Left ventricle myocardium inferior (tissue), 1 donor: ENCODE results near the gene PIK3R1. TPM values are rescaled to one million over a fixed set of nuclear protein-coding genes. Genes with fewer than 3 reads are reported as not detected.

Source experiments
- DNase-seq: peaks from one replicate; pipeline ENCODE4 v3.0.0-alpha.2; 2020
- H3K27ac ChIP-seq: fragments of 200-600 bp; replicated peaks from 2 replicates; pipeline ENCODE4 v1.8.0; 2021
- H3K27me3 ChIP-seq: fragments of 200-600 bp; 2 replicates; pipeline ENCODE4 v1.8.0; 2021; ENCODE audit warnings: low read depth
- H3K36me3 ChIP-seq: fragments of 200-600 bp; 2 replicates; pipeline ENCODE4 v1.8.0; 2021
- H3K4me1 ChIP-seq: fragments of 200-600 bp; 2 replicates; pipeline ENCODE4 v1.8.0; 2021
- H3K4me3 ChIP-seq: fragments of 200-600 bp; 2 replicates; pipeline ENCODE4 v1.8.0; 2021; ENCODE audit warnings: mild to moderate bottlenecking, moderate library complexity
- H3K9me3 ChIP-seq: fragments of 200-600 bp; replicated peaks from 2 replicates; pipeline ENCODE4 v1.8.0; 2021
- intact Hi-C: fragments of 100-400 bp; cut with micrococcal nuclease; formaldehyde crosslinking; loops from one replicate; pipeline ENCODE4 v1.11.0; 2022
- long read RNA-seq: library from polyadenylated mRNA; unstranded; transcript quantifications from one replicate; pipeline ENCODE4 v2.0.0, GENCODE V29; 2021
- total RNA-seq: library from RNA; stranded (reverse); fragmentation: NEBNext Ultra II Directional; extraction: Animal tissue kit (Norgen Biotek cat#: 25700); gene quantifications from one replicate; pipeline ENCODE4 v1.2.1, GENCODE V29; 2021
- TF ChIP-seq, protein P1 (sequence below): fragments of 200-600 bp; IDR thresholded peaks from 2 replicates; pipeline ENCODE4 v1.8.0; 2021; ENCODE audit warnings: antibody characterized with exemption, mild to moderate bottlenecking, borderline replicate concordance
- donor health status: DM: no; HTN: yes; CAD: no; lungs with severe emphysema.

Gene PIK3R1
- 132 TPM for total RNA-seq
- long read RNA-seq, full-length matches to known transcripts, result 69 of 95 reads
- long read RNA-seq, partial matches to known transcripts, result 18 of 95 reads
- long read RNA-seq, other reads (novel, unspliced or antisense), result 8 of 95 reads

DNA sequence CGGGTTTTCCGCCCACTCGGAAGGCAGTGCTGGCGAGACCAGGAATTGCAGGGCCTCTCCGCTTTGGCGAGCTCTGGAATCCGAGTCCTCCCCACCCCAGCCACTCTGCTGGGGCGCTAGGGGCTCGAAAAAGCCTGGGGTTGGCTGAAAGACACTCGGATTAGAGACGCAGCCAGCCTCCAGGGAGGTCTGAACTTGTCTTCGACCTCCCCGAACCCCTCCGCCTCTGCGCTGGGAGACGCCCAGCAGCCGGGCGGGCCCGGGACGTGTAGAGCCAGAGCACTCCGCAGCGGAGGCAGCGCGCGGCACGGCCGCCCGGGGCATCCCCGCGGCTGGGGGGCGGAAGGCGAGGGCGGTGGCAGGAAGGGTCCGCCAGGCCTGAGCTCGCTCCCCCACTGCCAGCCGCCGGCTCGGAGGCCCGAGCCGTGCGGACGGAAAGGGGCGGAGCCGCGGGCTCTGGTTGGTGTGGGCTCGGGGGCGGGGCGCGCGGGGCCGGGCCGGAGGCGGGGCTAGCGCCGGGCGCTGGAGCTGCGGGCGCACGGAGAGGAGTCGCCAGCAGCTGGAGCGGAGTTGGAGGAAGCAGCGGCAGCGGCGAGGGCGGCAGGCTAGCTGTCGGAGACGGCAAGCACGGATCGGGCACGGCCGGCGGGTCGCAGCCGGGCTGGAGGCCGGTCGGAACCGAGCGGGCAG, at the start of gene PIK3R1:
Gene PIK3R1, plus strand, starts transcription at position 549 of the 690 bp plus-strand sequence. CDS start 10,920 bp downstream, outside the sequence.
- Histone ChIP-seq H3K4me1 (peaks cover 63% of the 10 kb centered on the region), H3K27me3 (no peaks in the 10 kb centered on the region), H3K9me3 (no peaks in the 10 kb centered on the region), H3K4me3 (peak within 1 kb of the TSS; percentile 97), H3K27ac (peak within 1 kb of the TSS; percentile 99), H3K36me3 (peaks cover 2% of the 10 kb centered on the region)
- TF ChIP-seq, protein P1, sequence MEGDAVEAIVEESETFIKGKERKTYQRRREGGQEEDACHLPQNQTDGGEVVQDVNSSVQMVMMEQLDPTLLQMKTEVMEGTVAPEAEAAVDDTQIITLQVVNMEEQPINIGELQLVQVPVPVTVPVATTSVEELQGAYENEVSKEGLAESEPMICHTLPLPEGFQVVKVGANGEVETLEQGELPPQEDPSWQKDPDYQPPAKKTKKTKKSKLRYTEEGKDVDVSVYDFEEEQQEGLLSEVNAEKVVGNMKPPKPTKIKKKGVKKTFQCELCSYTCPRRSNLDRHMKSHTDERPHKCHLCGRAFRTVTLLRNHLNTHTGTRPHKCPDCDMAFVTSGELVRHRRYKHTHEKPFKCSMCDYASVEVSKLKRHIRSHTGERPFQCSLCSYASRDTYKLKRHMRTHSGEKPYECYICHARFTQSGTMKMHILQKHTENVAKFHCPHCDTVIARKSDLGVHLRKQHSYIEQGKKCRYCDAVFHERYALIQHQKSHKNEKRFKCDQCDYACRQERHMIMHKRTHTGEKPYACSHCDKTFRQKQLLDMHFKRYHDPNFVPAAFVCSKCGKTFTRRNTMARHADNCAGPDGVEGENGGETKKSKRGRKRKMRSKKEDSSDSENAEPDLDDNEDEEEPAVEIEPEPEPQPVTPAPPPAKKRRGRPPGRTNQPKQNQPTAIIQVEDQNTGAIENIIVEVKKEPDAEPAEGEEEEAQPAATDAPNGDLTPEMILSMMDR, result peak; percentile 71
- DNase-seq, result peak; percentile 97
- intact Hi-C loops, result no loop called here

DNA sequence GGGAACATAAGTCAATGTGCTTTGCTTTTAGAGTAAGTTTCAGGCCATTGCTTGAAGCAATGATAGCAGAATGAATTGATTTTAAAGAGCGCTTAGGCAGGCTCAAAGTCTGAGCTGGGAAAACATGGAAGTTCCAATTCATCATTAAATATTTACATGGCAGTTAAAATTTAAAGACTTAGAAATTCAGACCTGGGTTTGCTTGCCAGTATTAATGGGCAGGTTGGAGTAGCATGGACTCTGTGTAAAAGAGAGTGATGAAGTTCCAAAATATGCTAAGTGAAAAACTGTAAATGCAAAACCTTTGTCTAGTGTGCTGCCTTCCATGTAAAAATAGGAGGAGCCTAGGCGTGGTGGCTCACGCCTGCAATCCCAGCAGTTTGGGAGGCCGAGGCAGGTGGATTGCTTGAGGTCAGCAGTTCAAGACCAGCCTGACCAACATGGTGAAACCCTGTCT, 48.3 kb upstream of the PIK3R1 start:
- peaks cover 24% of the 10 kb centered on the region for H3K4me1 ChIP-seq
- no peaks in the 10 kb centered on the region for H3K9me3 ChIP-seq
- intact Hi-C loops, result no loop called here
- H3K27ac ChIP-seq, result no peak overlapping the region
- no peak overlapping the region for H3K4me3 ChIP-seq
- no peaks in the 10 kb centered on the region for H3K36me3 ChIP-seq
- DNase-seq, result no peak
- H3K27me3 ChIP-seq, result no peaks in the 10 kb centered on the region
- TF ChIP-seq, protein P1, result no peak

DNA sequence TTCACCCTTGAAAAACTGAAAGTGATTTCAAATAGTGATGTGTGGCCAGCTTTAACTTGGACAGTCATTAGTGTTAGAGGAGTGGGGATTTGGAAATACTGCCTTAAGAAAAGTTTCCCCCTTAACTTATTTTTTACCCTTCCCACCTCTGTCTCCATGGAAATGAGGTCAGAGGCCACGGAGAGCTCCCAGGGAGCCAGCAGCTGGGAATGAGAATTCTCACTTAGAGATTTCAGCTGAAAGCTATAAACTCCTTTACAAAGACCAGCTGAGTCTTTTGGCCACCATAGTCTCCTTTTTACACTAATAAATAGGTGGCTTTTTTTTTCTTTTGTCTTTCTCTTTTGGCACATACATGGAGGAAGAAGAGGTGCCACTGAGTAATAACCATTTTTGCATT, 45.7 kb upstream of the PIK3R1 start:
- no peaks in the 10 kb centered on the region for H3K36me3 ChIP-seq
- no peak overlapping the region for H3K4me3 ChIP-seq
- TF ChIP-seq, protein P1, result no peak
- peak; percentile 39 for DNase-seq
- H3K27ac ChIP-seq, result peak overlapping the region; percentile 85
- H3K4me1 ChIP-seq, result peaks cover 32% of the 10 kb centered on the region
- H3K27me3 ChIP-seq, result no peaks in the 10 kb centered on the region
- no peaks in the 10 kb centered on the region for H3K9me3 ChIP-seq
- intact Hi-C loops, result no loop called here

DNA sequence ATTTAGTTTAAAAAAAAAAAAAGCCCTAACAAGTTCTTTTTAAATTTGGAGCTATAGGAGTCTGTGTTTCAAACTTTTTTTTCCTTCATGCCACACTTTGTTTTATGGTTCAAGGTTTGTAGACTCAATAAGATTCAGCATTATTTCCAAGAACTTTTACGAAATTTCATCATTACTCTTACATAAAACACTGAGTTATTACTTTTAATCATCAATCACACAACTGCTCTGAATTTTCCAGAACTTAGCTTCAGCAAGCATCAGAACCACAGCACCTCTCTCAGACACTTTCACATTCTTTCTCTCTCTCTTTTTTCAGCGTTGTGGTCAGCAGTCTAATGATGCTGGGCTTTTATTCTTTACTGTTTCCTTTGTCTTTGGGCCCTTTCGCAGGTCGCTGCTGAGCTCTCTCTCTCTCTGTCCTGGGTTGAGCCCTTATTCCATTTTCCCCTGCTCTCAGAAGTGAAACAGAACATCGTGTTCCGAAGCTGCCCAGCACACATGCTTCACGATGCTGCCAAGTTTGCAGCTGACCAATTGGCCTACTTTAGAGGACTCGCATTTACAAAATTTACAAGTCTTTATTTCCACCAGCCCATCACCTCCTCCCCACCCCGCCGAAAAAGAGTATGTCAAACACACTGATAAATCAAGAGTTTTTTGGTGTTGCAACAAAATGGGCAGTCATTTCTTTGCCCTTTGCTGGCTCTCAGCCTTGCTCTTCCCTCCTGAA, 44.6 kb upstream of the PIK3R1 start:
- H3K4me3 ChIP-seq, result peak overlapping the region; percentile 16
- H3K4me1 ChIP-seq, result peaks cover 32% of the 10 kb centered on the region
- intact Hi-C loops, result no loop called here

GRCh38 chr5:68172314-68172713, 43.2 kb upstream of the PIK3R1 start:
- intact Hi-C loops, result no loop called here
- TF ChIP-seq, protein P1, result no peak
- no peaks in the 10 kb centered on the region for H3K9me3 ChIP-seq
- no peak overlapping the region for H3K4me3 ChIP-seq
- H3K4me1 ChIP-seq, result peaks cover 32% of the 10 kb centered on the region
- H3K36me3 ChIP-seq, result no peaks in the 10 kb centered on the region
- no peaks in the 10 kb centered on the region for H3K27me3 ChIP-seq
- peak overlapping the region; percentile 20 for H3K27ac ChIP-seq
- DNase-seq, result peak; percentile 45

More for the DNA sequence above, 44.6 kb upstream of the PIK3R1 start:
- peak overlapping the region; percentile 85 for H3K27ac ChIP-seq
- no peaks in the 10 kb centered on the region for H3K27me3 ChIP-seq
- H3K36me3 ChIP-seq, result no peaks in the 10 kb centered on the region
- no peaks in the 10 kb centered on the region for H3K9me3 ChIP-seq
- TF ChIP-seq, protein P1, result no peak
- peak; percentile 71 for DNase-seq
